ENCODE measurements around the gene SPATA1. TPM values are rescaled to one million over a fixed set of nuclear protein-coding genes. Genes with fewer than 3 reads are reported as not detected.

The SPATA1 gene
- polyA plus RNA-seq, 3 donors = 0.40 to 1.9 (median 0.43) TPM

- Histone ChIP-seq H3K36me3 (replicated peaks in 1 of 2; ENCODE audit: control insufficient read depth in 1 of 2, insufficient read depth in 2 of 2, low read length in 2 of 2) (peaks cover 44 to 47% of the 10 kb centered on the region in 2 donors), H3K79me2 (ENCODE audit: insufficient read depth, low read length) (peaks cover 84% of the 10 kb centered on the region), H3K9ac (ENCODE audit: insufficient read depth, low read length, poor library complexity, severe bottlenecking) (no peak overlapping the region), H3K4me2 (replicated peaks; ENCODE audit: extremely low read depth, low read length, poor library complexity, severe bottlenecking) (no peak overlapping the region), H3K27ac (ENCODE audit: low read depth in 1 of 2, low read length in 2 of 2) (peak overlapping the region in 1 of 2 donors; percentile 10), H2AFZ (ENCODE audit: insufficient read depth, low read depth, low read length, poor library complexity, severe bottlenecking) (no peak overlapping the region), H3K4me3 (replicated peaks in 1 of 3; ENCODE audit: low read depth in 2 of 3, low read length in 3 of 3) (no peak overlapping the region), H3K9me3 (replicated peaks in 1 of 2; ENCODE audit: control insufficient read depth in 1 of 2, insufficient read depth in 1 of 2, low read length in 2 of 2) (no peaks in the 10 kb centered on the region), H3K27me3 (ENCODE audit: control insufficient read depth in 2 of 2, insufficient read depth in 2 of 2, low read length in 2 of 2) (no peaks in the 10 kb centered on the region), H3K4me1 (ENCODE audit: control insufficient read depth in 1 of 2, insufficient read depth in 2 of 2, low read length in 2 of 2) (peaks cover 26 to 41% of the 10 kb centered on the region in 2 donors), H4K20me1 (ENCODE audit: insufficient read depth, low read length) (peaks cover 25% of the 10 kb centered on the region)
- peaks cover 43 to 51% of the 10 kb centered on the region in 2 donors for H3K36me3 Mint-ChIP-seq
- peaks cover 49% of the 10 kb centered on the region for H3K4me1 Mint-ChIP-seq
- intact Hi-C loops (cut with micrococcal nuclease) = loop anchor here (5.0 to 10.0 kb wide), 5 partner anchors 63 to 704 kb away; partner anchors contain the start of genes SSX2IP (in 2 of the 2), BCL10 (in 1 of the 2), GNG5 (in 1 of the 2) and SPATA1 (in 1 of the 2)
- H3K27ac Mint-ChIP-seq = peak overlapping the region in 4 of 7 donors; percentile 17 to 54 (median 40)
- H3K9me3 Mint-ChIP-seq = peaks cover 0 to 5% (median 0%) of the 10 kb centered on the region in 7 donors
- H3K27me3 Mint-ChIP-seq (ENCODE audit: low read depth in 3 of 3) = peaks cover 0 to 2% (median 0%) of the 10 kb centered on the region in 3 donors
- 68% methylated on average over 5 of the region's 7 CpGs for WGBS (ENCODE audit: insufficient coverage)
- no peak for DNase-seq
- no peak overlapping the region for H3K4me3 Mint-ChIP-seq
- no peak for TF ChIP-seq CTCF (IDR thresholded peaks at IDR 0.05)
Observed at GRCh38 chr1:84570436-84571149, 64.4 kb downstream of the SPATA1 start.

- no peaks in the 10 kb centered on the region for H3K9me3 ChIP-seq (replicated peaks in 1 of 2; ENCODE audit: control insufficient read depth in 1 of 2, insufficient read depth in 1 of 2, low read length in 2 of 2)
- Mint-ChIP-seq H3K27ac (peak overlapping the region in 3 of 7 donors; percentile 17 to 79 (median 51)), H3K9me3 (peaks cover 0 to 5% (median 0%) of the 10 kb centered on the region in 7 donors), H3K36me3 (peaks cover 43 to 51% of the 10 kb centered on the region in 2 donors), H3K4me3 (no peak overlapping the region), H3K27me3 (ENCODE audit: low read depth in 3 of 3) (peaks cover 0 to 2% (median 0%) of the 10 kb centered on the region in 3 donors), H3K4me1 (peaks cover 49% of the 10 kb centered on the region)
- WGBS (ENCODE audit: insufficient coverage) = 86% methylated on average over 1 of the region's 2 CpGs
- H3K79me2 ChIP-seq (ENCODE audit: insufficient read depth, low read length) = peaks cover 86% of the 10 kb centered on the region
- no peak overlapping the region for H3K9ac ChIP-seq (ENCODE audit: insufficient read depth, low read length, poor library complexity, severe bottlenecking)
- H3K4me1 ChIP-seq (ENCODE audit: control insufficient read depth in 1 of 2, insufficient read depth in 2 of 2, low read length in 2 of 2) = peaks cover 26 to 41% of the 10 kb centered on the region in 2 donors
- peak overlapping the region in 1 of 2 donors; percentile 10 for H3K27ac ChIP-seq (ENCODE audit: low read depth in 1 of 2, low read length in 2 of 2)
- peaks cover 39 to 44% of the 10 kb centered on the region in 2 donors for H3K36me3 ChIP-seq (replicated peaks in 1 of 2; ENCODE audit: control insufficient read depth in 1 of 2, insufficient read depth in 2 of 2, low read length in 2 of 2)
- no peak overlapping the region for H3K4me2 ChIP-seq (replicated peaks; ENCODE audit: extremely low read depth, low read length, poor library complexity, severe bottlenecking)
- intact Hi-C loops (cut with micrococcal nuclease) = loop anchor here (5.0 to 10.0 kb wide), 5 partner anchors 64 to 704 kb away; partner anchors contain the start of genes SSX2IP (in 2 of the 2), BCL10 (in 1 of the 2), GNG5 (in 1 of the 2) and SPATA1 (in 1 of the 2)
- no peaks in the 10 kb centered on the region for H3K27me3 ChIP-seq (ENCODE audit: control insufficient read depth in 2 of 2, insufficient read depth in 2 of 2, low read length in 2 of 2)
- no peak overlapping the region for H3K4me3 ChIP-seq (replicated peaks in 1 of 3; ENCODE audit: low read depth in 2 of 3, low read length in 3 of 3)
- no peak overlapping the region for H2AFZ ChIP-seq (ENCODE audit: insufficient read depth, low read depth, low read length, poor library complexity, severe bottlenecking)
- TF ChIP-seq CTCF (IDR thresholded peaks at IDR 0.05) = no peak
- peak in 2 of 3 donors; percentile 17 to 32 for DNase-seq
- H4K20me1 ChIP-seq (ENCODE audit: insufficient read depth, low read length) = peaks cover 23% of the 10 kb centered on the region
Observed at GRCh38 chr1:84571150-84571535, 65.0 kb downstream of the SPATA1 start.
